Measurements from ENCODE around the gene FAM3B.

Gene FAM3B

GRCh38 chr21:41333752-41334151 is 17.2 kb downstream of the FAM3B start:
- no peak for TF ChIP-seq REST (IDR thresholded peaks at IDR 0.05; ENCODE audit: low read depth)
- TF ChIP-seq CREB1 (IDR thresholded peaks at IDR 0.05; ENCODE audit: low read depth) = no peak
- TF ChIP-seq TAF1 (IDR thresholded peaks at IDR 0.05; ENCODE audit: low read depth) = no peak
- TF ChIP-seq USF1 (IDR thresholded peaks at IDR 0.05) = no peak
- TF ChIP-seq FOXM1 (IDR thresholded peaks at IDR 0.05; ENCODE audit: borderline replicate concordance, low read depth) = no peak

- TF ChIP-seq MAX (IDR thresholded peaks at IDR 0.05) (no peak), FOXM1 (IDR thresholded peaks at IDR 0.05; ENCODE audit: borderline replicate concordance, low read depth) (no peak), RAD21 (IDR thresholded peaks at IDR 0.05; ENCODE audit: low read depth) (no peak), YY1 (IDR thresholded peaks at IDR 0.05; ENCODE audit: low read depth) (no peak), NFIC (IDR thresholded peaks at IDR 0.05) (no peak), EP300 (IDR thresholded peaks at IDR 0.05; ENCODE audit: borderline replicate concordance) (no peak), TAF1 (IDR thresholded peaks at IDR 0.05; ENCODE audit: low read depth) (no peak), CEBPB (IDR thresholded peaks at IDR 0.05) (no peak), REST (IDR thresholded peaks at IDR 0.05; ENCODE audit: low read depth) (no peak), TCF12 (IDR thresholded peaks at IDR 0.05; ENCODE audit: low read depth) (no peak), ZBTB7A (IDR thresholded peaks at IDR 0.05; ENCODE audit: low read depth) (no peak), USF1 (IDR thresholded peaks at IDR 0.05) (no peak), TEAD4 (IDR thresholded peaks at IDR 0.05) (no peak), EGR1 (IDR thresholded peaks at IDR 0.05) (no peak), CREB1 (IDR thresholded peaks at IDR 0.05; ENCODE audit: low read depth) (no peak)
Measured at GRCh38 chr21:41337515-41337914, 20.9 kb downstream of the FAM3B start.

GRCh38 chr21:41338455-41338854 is 21.9 kb downstream of the FAM3B start:
- no peak for TF ChIP-seq TEAD4 (IDR thresholded peaks at IDR 0.05)
- no peak for TF ChIP-seq USF1 (IDR thresholded peaks at IDR 0.05)
- no peak for TF ChIP-seq RAD21 (IDR thresholded peaks at IDR 0.05; ENCODE audit: low read depth)
- TF ChIP-seq MAX (IDR thresholded peaks at IDR 0.05) = no peak
- no peak for TF ChIP-seq EGR1 (IDR thresholded peaks at IDR 0.05)
- no peak for TF ChIP-seq NFIC (IDR thresholded peaks at IDR 0.05)
- TF ChIP-seq FOXM1 (IDR thresholded peaks at IDR 0.05; ENCODE audit: borderline replicate concordance, low read depth) = no peak
- no peak for TF ChIP-seq CREB1 (IDR thresholded peaks at IDR 0.05; ENCODE audit: low read depth)
- TF ChIP-seq TCF12 (IDR thresholded peaks at IDR 0.05; ENCODE audit: low read depth) = no peak
- TF ChIP-seq TAF1 (IDR thresholded peaks at IDR 0.05; ENCODE audit: low read depth) = no peak
- no peak for TF ChIP-seq EP300 (IDR thresholded peaks at IDR 0.05; ENCODE audit: borderline replicate concordance)
- no peak for TF ChIP-seq ZBTB7A (IDR thresholded peaks at IDR 0.05; ENCODE audit: low read depth)
- no peak for TF ChIP-seq YY1 (IDR thresholded peaks at IDR 0.05; ENCODE audit: low read depth)
- no peak for TF ChIP-seq REST (IDR thresholded peaks at IDR 0.05; ENCODE audit: low read depth)
- TF ChIP-seq CEBPB (IDR thresholded peaks at IDR 0.05) = no peak

- TF ChIP-seq FOXM1 (IDR thresholded peaks at IDR 0.05; ENCODE audit: borderline replicate concordance, low read depth) (no peak), TAF1 (IDR thresholded peaks at IDR 0.05; ENCODE audit: low read depth) (no peak), NFIC (IDR thresholded peaks at IDR 0.05) (no peak), YY1 (IDR thresholded peaks at IDR 0.05; ENCODE audit: low read depth) (no peak), EGR1 (IDR thresholded peaks at IDR 0.05) (no peak), ZBTB7A (IDR thresholded peaks at IDR 0.05; ENCODE audit: low read depth) (no peak)
Measured at GRCh38 chr21:41342035-41342434, 25.4 kb downstream of the FAM3B start.
